ENCODE results near the gene MOGAT2. TPM values are rescaled to one million over a fixed set of nuclear protein-coding genes. Genes with fewer than 3 reads are reported as not detected.

MOGAT2 gene
- total and polyA plus RNA-seq, 2 of the 13 experiments (the other 11 are each of a cell fraction or from before 2014, with no cell fraction given) = 27.2 to 27.8 TPM

DNA sequence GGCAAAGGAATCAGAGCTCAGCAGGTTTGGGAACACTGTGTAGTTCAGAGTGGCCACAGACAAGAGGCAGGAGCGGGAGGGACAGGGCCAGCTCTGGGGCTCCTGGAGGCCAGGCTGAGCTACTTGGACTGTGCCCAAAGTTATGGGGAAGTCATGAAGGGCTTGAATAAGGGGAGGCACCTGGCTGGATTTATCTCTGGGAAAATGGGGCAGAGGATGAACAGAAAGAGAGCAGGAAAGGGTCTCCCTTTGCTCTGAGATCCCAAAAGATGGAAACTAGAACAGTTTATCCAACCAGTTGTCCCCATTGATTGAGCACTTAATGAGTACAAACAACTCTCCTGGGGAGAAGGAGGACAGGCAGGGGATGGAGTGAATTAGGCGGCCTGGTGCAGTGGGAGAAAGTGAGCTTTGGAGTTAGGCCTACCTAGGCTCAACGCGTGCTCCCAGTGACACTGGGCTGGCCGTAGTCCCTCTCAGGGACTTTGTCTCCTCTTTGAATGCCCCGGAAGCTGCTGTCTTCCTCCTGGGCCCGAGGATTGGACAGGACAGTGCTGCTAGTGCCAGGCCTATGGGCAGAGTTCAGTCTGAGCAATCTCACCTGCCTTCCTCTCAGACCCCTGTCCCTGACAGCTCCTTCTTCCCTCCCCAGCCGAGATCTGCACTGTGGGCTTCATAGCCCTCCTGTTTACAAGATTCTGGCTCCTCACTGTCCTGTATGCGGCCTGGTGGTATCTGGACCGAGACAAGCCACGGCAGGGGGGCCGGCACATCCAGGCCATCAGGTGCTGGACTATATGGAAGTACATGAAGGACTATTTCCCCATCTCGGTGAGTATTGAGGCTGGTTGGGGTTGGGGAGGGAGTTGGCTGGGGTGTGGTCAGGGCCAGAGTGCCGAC lies 2.0 kb downstream of the MOGAT2 start (continued):
- TF ChIP-seq, protein P1, sequence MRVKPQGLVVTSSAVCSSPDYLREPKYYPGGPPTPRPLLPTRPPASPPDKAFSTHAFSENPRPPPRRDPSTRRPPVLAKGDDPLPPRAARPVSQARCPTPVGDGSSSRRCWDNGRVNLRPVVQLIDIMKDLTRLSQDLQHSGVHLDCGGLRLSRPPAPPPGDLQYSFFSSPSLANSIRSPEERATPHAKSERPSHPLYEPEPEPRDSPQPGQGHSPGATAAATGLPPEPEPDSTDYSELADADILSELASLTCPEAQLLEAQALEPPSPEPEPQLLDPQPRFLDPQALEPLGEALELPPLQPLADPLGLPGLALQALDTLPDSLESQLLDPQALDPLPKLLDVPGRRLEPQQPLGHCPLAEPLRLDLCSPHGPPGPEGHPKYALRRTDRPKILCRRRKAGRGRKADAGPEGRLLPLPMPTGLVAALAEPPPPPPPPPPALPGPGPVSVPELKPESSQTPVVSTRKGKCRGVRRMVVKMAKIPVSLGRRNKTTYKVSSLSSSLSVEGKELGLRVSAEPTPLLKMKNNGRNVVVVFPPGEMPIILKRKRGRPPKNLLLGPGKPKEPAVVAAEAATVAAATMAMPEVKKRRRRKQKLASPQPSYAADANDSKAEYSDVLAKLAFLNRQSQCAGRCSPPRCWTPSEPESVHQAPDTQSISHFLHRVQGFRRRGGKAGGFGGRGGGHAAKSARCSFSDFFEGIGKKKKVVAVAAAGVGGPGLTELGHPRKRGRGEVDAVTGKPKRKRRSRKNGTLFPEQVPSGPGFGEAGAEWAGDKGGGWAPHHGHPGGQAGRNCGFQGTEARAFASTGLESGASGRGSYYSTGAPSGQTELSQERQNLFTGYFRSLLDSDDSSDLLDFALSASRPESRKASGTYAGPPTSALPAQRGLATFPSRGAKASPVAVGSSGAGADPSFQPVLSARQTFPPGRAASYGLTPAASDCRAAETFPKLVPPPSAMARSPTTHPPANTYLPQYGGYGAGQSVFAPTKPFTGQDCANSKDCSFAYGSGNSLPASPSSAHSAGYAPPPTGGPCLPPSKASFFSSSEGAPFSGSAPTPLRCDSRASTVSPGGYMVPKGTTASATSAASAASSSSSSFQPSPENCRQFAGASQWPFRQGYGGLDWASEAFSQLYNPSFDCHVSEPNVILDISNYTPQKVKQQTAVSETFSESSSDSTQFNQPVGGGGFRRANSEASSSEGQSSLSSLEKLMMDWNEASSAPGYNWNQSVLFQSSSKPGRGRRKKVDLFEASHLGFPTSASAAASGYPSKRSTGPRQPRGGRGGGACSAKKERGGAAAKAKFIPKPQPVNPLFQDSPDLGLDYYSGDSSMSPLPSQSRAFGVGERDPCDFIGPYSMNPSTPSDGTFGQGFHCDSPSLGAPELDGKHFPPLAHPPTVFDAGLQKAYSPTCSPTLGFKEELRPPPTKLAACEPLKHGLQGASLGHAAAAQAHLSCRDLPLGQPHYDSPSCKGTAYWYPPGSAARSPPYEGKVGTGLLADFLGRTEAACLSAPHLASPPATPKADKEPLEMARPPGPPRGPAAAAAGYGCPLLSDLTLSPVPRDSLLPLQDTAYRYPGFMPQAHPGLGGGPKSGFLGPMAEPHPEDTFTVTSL (CRISPR knock-in tag; IDR thresholded peaks at IDR 0.05; ENCODE audit: borderline replicate concordance) = peak; percentile 53; the same call in 1 of the 2 replicates
- TF ChIP-seq, protein P2, sequence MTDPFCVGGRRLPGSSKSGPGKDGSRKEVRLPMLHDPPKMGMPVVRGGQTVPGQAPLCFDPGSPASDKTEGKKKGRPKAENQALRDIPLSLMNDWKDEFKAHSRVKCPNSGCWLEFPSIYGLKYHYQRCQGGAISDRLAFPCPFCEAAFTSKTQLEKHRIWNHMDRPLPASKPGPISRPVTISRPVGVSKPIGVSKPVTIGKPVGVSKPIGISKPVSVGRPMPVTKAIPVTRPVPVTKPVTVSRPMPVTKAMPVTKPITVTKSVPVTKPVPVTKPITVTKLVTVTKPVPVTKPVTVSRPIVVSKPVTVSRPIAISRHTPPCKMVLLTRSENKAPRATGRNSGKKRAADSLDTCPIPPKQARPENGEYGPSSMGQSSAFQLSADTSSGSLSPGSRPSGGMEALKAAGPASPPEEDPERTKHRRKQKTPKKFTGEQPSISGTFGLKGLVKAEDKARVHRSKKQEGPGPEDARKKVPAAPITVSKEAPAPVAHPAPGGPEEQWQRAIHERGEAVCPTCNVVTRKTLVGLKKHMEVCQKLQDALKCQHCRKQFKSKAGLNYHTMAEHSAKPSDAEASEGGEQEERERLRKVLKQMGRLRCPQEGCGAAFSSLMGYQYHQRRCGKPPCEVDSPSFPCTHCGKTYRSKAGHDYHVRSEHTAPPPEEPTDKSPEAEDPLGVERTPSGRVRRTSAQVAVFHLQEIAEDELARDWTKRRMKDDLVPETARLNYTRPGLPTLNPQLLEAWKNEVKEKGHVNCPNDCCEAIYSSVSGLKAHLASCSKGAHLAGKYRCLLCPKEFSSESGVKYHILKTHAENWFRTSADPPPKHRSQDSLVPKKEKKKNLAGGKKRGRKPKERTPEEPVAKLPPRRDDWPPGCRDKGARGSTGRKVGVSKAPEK (CRISPR knock-in tag; IDR thresholded peaks at IDR 0.05; ENCODE audit: borderline replicate concordance) = no peak
- TF ChIP-seq ZNF354B (CRISPR knock-in tag; IDR thresholded peaks at IDR 0.05) (no peak), GATAD2A (CRISPR knock-in tag; IDR thresholded peaks at IDR 0.05) (peak; percentile 51; the same call in 1 of the 2 replicates), TEAD3 (CRISPR knock-in tag; optimal IDR thresholded peaks at IDR 0.05; ENCODE audit: borderline replicate concordance) (peak; percentile 32), FOXP1 (IDR thresholded peaks at IDR 0.05) (no peak), FOXP1 (CRISPR knock-in tag; IDR thresholded peaks at IDR 0.05) (no peak), ZNF20 (CRISPR knock-in tag; IDR thresholded peaks at IDR 0.05) (0 out of 2 replicates have a peak, but pooled peaks have one; percentile 33), PHF5A (CRISPR knock-in tag; IDR thresholded peaks at IDR 0.05; ENCODE audit: low read depth, unreplicated experiment) (no peak), FOXA3 (CRISPR knock-in tag; IDR thresholded peaks at IDR 0.05) (peak; percentile 41; the same call in 1 of the 2 replicates)
- TF ChIP-seq, protein P3, sequence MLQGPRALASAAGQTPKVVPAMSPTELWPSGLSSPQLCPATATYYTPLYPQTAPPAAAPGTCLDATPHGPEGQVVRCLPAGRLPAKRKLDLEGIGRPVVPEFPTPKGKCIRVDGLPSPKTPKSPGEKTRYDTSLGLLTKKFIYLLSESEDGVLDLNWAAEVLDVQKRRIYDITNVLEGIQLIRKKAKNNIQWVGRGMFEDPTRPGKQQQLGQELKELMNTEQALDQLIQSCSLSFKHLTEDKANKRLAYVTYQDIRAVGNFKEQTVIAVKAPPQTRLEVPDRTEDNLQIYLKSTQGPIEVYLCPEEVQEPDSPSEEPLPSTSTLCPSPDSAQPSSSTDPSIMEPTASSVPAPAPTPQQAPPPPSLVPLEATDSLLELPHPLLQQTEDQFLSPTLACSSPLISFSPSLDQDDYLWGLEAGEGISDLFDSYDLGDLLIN (CRISPR knock-in tag; IDR thresholded peaks at IDR 0.05; ENCODE audit: borderline replicate concordance) = peak; percentile 84; the same call in 1 of the 2 replicates
